Stimulated activated CD4-positive, alpha-beta T cell treated with anti-CD3 and anti-CD28 coated beads, TNF-alpha, amount 100 ng/mL, for 4 hours (primary cell): ENCODE measurements around the gene ATG13.

Experiments used
- DNase-seq, 3 experiments: peaks; one replicate each; pipeline ENCODE4 v3.0.0-alpha.2; 2020; ENCODE audit warnings: low read depth in 3 of 3

Gene ATG13

DNA sequence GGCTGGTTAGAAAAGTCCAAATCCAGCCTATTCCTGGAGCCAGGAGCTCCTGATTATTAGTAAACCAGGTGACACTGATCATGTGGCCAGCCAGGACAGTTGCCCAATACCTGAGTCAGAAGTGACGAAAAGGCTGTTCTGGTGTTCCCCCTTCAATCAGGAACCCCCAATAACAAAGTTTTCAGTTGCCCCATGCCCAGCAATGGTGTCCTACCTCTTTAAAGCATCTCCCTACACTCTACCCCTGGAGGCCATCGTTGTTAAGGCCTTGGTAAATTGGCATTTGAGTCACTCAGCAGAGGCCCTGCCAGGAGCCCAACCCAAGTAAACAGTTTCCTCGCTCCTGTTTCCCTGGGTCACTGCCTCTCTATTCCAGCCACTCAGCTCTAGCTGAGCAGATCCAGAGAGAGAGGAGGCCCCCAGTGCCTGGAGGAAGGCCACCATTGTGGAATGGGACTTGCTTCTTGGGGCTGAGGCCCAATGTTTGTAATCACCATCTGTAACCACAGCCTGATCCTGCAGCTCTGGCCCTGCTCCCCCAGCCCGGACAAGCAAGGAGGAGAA, 58.0 kb downstream of the ATG13 start:
- no peak for DNase-seq

DNA sequence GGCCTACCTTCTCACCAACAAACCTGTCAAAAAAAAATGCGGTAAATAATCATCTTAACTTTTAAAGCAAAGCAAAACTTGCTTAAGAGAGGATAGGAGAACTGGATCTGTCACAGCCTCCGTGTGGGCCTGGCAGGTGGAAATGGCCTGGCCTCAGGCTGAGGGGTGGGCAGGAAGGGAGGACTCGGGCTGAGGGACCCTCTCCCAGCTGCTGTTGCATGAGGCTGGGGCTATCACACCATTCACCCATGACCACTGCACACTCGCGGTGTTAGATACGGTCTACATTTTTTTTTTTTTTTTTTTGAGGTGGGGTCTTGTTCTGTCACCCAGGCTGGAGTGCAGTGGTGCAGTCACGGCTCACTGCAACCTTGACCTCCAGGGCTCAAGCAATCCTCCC, 58.6 kb downstream of the ATG13 start:
- DNase-seq: no peak

DNA sequence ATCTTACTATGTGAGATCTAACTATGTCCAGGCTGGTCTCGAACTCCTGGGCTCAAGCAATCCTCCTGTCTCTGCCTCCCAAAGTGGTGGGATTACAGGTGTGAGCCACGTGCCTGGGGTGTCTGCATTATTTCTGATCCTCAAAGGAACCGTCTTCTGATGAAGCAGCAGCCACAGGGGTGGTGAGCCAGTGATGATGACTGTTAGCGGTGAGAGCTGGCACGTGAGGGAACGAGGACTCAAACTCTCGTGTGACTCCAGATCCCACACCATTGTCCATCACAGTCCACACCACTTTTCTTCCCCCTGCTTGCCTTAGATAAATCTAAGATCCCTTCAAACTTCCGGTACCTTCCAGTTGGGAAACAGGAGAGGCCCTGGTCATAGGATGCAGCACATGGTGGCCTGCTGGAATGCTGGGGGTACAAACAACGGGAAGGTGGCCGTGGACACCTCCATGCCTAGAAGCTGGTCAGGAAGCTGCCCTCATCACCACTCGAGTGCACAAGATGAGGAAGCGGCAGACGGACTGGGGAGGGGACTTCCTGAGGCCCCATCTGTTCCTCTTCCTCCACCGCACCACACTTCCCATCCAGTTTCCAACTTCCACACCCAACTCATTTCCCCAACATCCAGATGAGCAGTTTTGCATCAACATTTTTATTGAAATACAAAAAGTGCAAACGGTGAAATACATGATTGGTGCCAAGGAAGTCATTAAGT, 59.2 kb downstream of the ATG13 start:
- DNase-seq: no peak

DNA sequence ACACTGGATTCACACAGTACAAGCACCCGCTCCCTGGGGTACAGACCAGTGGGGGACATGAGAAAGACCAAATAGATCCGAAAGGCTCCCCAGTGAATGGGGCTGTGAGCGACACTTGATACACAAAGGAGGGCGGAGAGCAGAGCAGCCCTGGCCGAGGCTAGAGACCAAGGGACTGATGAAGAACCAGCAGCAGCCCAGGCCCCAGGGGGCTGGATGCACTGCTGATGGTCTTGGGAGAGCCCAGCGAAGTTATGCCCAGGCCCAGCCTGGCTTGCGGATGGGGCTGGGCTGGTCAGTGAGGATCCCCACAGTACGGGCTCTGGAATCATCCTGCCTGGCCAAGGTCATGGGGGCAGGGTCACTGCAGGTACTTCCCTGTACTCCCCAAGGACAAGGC, 59.8 kb downstream of the ATG13 start:
- no peak for DNase-seq

DNA sequence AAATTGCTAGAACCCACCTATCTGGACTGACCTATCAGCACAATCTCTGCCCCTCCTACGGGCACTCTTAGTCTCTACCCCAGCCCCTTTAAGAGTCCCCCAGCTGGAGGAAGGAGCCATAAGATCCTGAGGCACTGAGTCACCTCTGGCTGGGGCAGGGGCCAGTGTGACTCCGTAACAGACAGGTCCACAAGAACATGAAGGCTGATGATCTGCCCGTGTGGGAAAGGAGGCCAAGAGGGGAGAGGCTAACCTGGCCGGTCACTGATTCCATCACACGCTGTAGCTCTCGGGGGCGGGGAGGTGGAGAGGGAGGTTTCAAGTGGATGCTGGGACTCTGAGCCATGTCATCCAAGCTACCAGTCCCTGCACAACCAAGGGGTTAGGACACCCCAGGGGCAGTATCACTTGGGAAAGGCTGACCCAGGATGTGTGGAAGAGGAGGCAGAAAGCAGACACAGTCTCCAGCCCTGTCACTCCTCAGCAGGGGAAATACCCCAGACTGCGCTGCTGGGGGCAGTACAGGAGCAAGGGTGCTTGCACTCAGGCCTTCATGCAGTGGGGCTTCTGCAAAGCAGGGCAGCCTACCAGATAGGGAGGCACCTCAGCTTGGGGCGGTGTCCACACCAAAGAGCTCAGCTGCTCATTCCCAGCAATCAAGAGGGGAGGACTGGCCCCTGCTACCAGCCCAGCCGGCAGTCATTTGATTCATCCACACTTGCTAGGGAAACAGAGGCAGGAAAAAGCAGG, 60.8 kb downstream of the ATG13 start:
- no peak for DNase-seq

DNA sequence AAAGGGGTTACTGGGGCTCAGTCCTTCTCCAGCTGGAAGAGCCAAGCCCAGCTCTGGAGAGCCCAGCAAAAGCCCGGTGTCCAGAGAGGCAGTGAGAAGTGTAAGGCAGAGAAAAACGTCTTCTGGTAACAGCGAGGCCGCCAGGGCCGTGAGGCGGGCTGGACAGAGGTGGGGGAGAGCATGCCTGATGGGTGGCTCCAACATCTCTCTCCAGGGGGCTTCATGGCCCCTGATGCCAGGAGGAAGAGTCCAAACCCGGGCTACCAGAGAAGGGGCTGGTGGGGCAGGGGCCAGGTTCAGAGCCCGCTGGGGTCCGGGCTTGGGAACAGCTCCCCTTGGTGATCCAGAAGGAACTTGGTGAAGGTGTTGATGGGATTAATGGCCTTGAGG, 61.4 kb downstream of the ATG13 start:
- no peak for DNase-seq

DNA sequence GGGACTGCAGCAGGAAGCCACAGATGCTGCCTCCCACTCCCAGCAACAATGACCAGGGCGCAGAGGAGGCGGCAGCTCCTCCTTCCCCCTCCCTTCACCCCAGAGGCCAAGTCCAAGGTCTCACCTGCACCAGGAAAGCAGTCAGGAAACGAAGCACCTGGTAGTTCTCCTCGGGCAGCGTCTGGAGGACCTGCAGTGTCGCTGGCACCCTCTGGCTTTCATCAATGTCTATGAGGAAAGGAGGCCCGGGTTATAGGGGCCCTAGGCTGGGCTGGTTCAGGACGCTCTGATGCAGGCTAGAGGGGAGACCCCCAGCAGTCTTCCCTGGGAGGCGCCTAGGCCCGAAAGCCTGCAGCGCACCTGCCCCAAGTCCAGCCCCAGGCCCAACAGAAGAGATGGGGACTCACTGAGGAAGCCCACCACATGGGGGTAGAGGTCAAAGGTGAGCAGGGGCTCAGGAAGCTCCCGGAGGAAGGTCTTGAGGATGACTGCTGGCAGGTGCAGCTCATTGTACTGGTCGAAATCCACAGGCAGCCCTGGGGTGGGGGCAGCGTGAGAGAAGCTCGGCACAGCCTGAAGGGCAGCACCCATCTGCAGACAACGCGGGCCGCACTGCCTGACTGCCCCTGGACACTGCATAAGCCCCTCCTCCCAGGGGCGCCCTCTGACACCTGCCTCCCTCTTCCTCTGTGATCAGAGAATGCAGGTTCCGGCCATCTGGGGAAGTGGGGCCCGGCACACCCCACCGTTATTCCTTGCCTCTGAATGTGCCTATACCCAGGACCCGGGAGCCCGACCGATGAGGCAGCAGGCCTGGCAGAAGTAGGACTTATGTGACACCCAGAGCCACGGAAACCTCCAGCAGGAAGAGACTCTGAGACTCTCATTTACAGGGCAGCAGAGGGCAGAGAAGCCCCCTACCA, 62.1 kb downstream of the ATG13 start:
- DNase-seq: no peak

DNA sequence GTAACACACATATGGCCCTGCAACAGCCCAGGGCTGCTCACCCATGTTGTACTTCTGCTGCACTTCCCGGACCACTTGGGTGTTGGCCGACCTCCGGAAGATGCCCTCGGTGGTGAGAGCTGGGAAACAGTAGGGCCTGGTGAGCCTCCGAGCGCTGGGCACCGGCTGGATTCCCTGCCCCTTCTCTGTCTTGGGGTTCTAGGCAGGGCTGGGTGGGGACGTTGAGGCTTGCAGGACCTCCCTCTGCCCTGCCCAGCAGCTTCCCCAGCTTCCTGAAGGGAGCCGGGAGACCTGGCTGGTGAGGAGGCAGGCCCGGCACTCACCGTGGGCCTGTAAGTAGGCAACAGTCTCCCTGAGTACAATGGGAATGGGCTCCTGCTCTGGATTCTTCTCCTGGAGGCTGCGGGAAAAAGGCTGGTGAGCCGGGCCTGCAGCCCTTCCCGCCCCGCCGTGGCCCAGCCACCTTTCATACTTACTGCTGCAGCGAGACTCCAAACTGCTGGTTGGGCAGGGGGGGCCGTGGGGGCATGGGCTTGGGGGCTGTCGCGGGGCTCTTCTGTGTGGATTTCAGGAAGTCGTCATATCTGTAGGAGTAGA, 62.9 kb downstream of the ATG13 start:
- no peak for DNase-seq

DNA sequence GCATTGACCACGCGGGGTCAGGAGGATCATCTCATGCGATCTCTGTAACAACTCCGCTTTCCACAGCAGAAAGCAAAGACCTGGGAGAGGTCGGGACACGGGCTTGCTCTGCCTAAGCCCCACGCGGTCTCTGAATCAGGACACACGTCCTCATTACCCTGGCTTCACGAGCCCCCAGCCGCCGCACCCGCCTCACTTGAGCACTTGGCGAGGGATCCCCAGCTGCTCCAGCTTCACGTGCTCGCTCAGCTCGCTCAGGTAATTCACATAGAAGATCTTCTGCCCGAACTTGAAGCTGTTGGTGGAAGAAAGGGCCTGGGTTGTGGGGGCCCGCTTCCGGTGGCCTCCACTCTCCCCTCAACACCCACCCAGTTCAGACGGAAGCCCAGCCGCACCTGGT, 63.5 kb downstream of the ATG13 start:
- DNase-seq: no peak

DNA sequence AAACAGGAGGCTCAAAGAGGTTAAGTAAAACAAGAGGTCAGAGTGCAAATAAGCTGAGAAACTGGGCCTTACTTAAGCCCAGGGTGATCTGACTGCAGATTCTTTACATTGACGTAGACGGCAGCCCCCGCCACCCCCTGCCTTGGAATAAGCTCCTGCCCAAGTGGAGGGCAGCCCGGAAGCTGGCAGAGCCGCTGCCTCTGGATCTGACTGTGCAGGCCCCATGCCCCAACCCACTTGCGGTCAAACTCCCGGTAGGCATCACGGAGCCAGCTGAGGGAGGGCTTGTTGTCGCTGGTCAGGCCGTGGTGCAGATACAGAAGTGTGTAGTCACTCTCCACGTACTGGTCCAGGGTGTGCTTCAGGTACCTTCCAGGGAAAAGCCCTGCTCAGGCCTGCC, 64.5 kb downstream of the ATG13 start:
- no peak for DNase-seq

DNA sequence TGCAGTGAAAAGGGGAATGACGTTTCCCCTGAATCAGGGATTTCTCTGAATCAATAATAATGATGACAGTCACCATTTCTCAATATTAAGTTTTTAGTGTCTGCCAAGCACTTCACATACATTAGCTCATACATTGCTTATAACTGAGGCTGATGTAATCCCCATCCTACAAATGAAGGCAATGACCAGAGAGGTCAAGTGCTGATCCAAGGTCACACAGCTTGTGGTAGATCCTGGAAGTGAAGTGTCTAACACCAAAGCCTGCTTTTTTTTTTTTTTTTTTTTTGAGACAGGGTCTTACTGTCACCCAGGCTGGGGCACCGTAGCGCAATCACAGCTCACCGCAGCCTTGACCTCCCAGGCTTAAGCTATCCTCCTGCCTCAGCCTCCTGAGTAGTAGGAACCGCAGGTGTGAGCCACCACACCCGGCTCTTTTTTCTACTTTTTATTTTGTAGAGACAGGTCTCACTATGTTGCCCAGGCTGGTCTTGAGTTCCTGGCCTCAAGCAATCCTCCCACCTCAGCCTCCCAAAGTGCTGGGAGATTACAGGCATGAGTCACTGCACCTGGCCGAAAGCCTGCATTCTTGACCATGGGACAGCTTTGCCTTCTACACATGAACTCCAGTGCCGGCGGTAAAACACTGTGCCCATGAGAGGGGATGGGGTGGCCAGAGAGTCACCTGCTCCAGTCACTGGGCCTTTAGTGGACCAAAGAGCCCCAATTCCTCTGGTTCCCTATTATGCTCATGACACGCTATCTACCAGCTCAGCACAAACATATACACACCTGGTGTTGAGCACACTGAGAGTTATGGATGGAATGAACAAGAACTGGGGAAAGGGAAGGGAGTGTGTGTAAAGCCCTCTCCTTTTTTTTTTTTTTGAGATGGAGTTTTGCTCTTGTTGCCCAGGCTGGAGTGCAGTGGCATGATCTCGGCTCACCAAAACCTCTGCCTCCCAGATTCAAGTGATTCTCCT, 65.7 kb downstream of the ATG13 start:
- DNase-seq: no peak

DNA sequence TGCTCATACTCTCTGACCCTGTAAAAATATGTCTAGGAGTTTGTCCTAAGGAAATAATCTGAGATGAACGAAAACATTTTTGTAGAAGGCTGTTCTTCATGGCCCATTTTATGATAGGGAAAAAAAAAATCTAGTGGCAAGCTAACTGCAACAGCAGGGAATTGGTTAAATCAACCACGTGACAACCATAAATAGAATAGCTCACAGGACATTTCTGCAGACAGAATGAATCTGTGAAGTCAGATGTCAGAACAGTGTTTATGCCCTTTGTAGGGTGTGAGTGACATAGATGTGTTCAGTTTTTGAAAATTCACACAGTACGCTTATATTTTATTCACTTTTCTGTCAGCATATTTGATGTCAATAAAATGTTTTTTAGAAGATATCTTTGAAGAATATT, 67.0 kb downstream of the ATG13 start:
- DNase-seq: no peak

DNA sequence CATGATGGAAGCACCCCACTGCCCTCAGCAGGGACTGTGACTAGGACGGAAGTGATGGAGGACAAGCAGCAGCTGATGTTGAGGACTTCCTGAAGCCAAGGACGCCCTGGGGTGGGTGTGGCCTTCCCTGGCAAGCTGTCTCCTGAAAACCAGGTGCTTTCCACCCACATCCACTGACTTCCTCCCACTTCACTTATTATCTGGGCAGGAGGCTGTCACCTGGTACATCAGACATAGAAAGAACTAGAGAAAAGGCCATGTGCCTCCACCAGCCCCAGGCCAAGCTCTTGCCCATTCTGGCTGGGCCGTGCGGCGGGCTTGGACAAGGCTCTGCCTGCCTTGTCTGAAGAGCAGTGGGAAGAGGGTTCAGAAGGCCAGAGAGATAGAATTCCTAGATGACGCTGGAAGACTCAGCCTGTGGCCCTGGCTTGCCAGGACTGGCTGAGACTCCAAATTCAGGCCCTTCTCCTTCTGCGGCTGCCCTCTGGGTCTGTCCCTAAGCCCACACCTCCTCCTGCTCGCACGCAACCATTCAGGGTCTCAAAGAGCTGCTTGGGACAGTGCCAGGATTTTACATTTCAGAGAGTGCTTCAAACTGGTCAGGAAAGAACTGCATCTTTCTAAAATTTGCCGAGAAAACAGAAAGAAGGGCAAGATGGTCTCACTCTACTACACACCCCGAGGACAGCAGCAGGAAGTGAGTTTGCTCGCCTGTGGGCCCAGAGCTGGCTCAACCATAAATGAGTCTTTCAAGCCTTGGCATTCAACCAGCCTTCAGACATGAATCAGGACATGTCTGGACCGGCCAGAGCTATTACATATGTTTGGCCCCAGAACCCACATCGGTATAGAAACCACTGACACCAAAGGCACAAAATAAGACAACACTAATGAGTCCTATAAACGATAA, 69.8 kb downstream of the ATG13 start:
- no peak for DNase-seq

DNA sequence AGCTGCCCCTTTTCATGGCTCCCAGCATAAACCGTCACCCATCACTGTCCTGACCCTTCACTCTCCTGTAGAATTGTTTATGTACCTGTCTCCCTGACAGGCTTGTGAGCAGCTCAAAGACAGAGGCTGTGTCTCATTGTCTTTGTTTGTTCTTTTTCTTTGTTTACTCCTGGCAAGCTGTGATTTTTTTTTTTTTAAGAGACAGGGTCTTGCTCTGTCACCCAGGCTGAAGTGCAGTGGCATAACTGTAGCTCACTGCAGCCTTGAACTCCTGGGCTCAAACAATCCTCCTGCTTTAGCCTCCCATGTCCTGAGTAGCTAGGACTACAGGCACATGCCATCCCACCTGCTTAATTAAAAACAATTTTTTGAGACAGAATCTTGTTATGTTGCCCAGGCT, 73.3 kb downstream of the ATG13 start:
- no peak for DNase-seq

DNA sequence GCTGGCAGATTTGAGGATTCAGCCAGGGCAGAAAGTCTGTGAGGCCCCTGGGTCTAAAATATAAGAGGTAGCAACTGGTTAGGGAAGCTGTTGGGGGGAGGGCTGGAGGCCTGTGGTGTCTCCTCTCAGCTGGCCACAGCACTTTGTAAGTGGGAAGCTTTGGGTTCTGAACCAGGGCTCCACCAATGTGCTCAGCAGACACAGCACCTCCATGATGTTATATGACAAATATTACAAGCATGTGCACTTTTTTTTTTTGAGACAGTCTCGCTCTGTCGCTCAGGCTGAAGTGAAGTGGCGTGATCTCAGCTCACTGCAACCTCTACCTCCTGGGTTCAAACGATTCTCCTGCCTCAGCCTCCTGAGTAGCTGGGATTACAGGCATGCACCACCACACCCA, 75.1 kb downstream of the ATG13 start:
- no peak for DNase-seq

DNA sequence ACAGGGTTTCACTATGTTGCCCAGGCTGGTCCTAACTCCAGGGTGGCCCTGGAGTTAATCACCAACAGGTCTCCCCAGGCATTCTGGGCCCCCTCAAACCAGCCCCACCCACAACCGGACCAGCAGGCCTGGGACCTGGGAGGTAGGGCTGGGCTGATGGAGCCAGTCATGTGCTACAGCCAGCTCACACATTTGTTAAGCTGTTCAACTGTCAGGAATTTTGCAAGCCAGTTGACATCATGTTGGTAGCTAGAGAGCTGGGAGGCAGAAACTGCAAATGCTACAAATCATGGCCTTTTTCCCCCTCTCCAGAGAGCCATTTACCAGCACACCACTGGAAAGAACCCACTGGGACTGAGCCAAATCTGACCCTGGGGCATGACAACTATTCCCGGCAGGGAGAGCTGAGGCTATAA, 76.3 kb downstream of the ATG13 start:
- DNase-seq: no peak

DNA sequence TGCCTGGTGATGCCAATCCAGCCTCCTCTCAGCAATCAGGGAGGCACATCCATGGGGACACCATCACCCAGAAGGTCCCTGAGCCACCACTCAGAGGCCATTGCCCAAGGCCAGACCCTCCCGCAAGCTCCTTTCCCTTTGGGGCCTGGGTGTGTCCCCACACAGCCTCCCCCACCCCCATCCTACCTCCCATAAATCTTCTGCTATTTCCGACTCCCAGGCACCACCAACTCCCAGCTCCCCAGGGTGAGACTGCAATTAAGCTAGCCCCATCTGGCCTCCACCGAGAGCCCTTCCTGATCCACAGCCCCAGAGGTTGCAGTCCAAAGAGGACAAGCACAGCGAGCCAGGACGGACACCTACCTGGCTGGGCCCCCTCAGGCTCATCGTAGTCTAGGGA, 76.7 kb downstream of the ATG13 start:
- no peak for DNase-seq

DNA sequence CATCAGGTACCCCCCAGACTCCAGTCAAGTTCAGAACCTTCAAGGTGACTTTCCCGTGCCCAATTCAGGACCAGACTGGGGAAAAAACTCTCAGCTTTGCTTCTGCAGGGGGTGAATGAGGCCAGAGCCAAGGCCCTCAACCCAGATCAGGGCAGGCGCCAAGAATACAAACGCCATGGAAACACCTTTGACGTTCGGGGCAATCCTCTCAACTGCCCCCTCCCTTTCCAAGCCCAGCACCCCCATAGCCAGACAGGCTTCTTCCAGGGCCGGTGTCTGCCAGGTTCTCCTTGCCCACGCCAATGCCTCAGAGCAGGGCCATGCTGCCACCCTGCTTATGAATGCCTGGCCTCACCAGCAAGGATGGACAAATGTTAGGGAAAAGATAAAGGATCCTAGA, 77.3 kb downstream of the ATG13 start:
- no peak for DNase-seq
